ENCODE results near the gene STXBP3.

STXBP3 gene

DNA sequence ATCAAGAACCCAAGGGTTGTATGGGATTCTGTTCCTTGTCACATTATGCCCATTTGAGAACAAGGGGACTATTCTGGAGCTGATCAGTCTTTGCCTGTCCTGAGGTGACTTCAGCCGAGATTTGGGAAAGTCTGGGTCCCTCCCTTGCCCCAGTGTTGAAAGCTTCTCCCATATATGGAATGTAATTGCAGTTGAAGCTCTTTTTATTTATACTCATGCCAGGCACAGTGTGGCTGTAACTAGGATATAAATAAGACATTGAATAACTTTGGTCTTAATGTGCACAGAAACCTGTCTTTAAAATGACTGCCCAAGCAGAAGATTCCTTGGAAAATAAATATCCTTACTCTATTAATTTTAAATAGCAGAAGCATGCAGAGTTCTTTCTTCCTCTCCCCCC, 95.2 kb downstream of the STXBP3 start:
- TF ChIP-seq, protein P1, sequence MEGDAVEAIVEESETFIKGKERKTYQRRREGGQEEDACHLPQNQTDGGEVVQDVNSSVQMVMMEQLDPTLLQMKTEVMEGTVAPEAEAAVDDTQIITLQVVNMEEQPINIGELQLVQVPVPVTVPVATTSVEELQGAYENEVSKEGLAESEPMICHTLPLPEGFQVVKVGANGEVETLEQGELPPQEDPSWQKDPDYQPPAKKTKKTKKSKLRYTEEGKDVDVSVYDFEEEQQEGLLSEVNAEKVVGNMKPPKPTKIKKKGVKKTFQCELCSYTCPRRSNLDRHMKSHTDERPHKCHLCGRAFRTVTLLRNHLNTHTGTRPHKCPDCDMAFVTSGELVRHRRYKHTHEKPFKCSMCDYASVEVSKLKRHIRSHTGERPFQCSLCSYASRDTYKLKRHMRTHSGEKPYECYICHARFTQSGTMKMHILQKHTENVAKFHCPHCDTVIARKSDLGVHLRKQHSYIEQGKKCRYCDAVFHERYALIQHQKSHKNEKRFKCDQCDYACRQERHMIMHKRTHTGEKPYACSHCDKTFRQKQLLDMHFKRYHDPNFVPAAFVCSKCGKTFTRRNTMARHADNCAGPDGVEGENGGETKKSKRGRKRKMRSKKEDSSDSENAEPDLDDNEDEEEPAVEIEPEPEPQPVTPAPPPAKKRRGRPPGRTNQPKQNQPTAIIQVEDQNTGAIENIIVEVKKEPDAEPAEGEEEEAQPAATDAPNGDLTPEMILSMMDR (IDR thresholded peaks at IDR 0.05): no peak

DNA sequence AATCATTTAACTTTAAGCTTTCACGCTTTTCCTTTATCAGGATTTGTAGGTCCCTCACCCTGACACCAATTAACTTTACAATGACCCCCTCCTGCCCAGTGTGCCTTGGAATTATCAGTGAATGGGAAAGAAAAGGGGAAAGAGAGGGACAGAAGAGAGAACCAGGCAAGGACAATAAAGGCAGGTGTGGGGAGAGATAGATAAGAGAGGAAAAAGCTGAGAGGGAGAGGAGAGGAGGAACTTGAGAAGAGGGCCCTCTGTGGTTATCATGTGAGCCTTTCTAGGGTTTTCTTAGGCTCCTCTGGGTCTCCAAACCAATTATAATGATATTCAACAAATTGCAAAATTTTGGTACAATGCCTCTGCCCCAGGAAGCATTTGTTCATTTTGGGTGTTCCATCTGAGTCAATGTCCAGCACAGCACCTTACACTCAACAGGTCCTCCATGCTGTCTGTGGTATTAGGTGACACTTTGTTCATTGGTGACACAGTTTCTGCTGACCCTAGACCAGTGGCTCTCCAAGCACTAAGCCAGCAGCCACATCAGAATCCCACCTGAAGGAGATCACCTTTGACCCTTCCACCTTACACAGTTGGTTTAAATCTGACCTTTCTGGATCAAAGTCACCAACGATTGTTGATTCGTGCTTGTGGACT, 96.2 kb downstream of the STXBP3 start:
- TF ChIP-seq, protein P1 (IDR thresholded peaks at IDR 0.05): no peak

DNA sequence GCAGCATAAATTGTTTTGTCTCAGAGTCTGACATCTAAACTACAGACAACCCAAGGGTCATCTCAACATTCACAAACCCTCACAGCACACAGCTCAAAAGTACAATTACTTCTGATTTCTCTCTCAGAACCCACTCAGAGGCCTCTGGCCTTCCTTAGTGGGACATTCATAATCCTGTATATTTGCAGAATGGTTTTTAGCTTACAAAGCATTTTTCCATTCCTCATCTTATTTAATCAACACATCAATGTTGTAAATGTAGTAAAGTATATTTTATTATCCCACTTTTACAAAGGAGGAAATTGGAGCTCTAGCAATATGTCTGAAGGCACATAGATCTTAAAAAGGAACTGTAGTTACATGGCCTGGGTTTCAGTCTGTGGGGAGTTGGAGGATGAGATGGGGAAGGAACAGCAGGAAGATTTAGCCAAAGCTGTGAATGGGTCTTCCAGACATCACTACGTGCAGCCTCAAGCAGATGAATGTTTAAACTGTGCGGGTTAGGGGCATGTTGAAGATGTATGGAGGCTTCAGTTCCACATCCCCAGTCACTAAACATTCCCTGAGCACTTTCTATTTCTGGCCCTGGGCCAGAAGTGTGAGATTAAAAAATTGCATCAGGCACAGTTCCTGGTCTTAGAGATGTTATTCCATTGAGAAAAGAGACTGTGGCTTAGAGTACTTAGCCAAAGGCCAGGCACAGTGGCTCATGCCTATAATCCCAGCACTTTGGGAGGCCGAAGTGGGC, 97.1 kb downstream of the STXBP3 start:
- TF ChIP-seq, protein P1 (IDR thresholded peaks at IDR 0.05): no peak

DNA sequence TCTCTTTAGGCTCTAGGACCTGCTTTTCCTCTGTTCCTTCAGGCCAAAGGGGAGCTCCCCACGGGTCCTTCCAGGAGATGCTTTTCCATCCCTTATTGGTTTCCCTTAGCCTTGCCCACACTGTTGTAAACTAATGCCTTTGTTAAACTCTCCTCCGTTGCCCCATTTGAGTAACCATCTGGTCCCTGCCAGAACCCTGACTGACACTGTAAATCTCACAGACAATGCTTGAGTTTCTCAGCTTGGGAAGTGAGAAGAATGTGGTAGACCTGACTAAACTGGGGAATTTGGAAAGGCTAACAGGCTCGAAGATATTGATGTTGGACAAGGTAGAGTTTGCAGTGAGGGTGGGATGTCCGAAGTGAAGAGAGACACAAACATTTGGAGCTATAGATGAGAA, 99.0 kb downstream of the STXBP3 start:
- TF ChIP-seq, protein P1 (IDR thresholded peaks at IDR 0.05): no peak

DNA sequence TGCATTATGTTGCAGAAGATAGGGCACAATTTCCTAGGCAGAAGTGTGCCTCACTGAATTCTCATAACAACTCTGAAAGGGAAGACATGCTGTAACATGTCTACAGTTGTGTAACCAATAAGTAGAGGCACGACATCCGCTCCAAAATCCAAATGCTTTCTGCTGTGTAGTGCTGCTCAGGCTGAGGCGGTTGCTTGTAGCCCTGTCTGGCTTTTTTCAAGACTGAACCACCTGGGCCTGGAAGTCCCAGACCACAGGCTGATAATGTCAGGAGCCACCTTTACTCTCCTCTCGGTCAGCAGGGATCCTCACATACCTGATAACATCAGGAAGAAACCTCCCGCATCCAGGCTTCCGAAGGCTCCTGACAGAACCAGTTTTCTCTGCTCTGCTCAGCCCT, 99.5 kb downstream of the STXBP3 start:
- TF ChIP-seq, protein P1 (IDR thresholded peaks at IDR 0.05): no peak

DNA sequence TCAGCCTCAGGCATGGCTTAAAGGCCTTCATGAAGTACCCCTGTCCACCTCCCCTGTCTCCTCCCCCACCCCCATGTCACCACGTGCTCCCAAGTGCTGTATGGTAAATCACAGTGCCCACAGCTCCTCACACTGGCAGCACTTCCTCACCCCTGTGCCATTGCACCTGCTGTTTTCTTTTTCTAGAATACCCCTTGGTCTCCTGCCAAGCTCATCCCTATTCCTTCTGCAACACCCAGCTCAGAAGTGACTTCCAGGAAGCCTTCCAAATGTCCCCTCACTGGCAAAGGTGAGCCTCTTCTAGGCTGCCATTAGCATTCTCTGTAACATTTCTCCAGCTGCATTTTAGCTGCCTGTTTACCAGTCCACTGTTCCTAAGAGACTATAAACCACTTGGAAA, 101.0 kb downstream of the STXBP3 start:
- TF ChIP-seq, protein P1 (IDR thresholded peaks at IDR 0.05): no peak

DNA sequence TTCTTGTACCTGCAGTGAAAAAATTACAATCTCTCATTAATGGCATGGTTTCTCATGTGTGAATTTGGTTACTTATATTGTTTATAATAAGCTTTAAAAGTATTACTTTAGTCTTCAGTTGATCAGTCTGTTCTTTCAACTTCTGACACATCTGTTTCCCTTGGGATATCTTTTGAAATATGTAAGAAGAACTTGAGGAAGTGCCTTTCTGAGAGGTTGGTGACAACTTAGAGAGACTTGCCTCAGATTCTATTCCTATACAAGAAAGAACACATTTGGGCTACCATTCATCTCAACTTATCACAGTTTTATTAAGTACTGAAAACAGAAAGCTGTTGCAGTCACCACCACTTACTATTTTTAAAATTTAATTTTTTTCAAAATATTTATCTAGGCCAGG, 102.3 kb downstream of the STXBP3 start:
- TF ChIP-seq, protein P1 (IDR thresholded peaks at IDR 0.05): no peak
